NT2/D1 (cell line): Measurements from ENCODE around the gene TGM6.

Source experiments
- SUZ12 ChIP-seq: IDR thresholded peaks from 2 replicates; pipeline ENCODE4 v1.6.1; 2011; ENCODE audit not compliant: insufficient read length, insufficient read depth; ENCODE audit errors: extremely low read depth
- YY1 ChIP-seq: IDR thresholded peaks from 2 replicates; pipeline ENCODE4 v1.6.1; 2011; ENCODE audit not compliant: insufficient read length, insufficient read depth
- ZNF274 ChIP-seq: IDR thresholded peaks from 2 replicates; pipeline ENCODE4 v1.6.1; 2011; ENCODE audit warnings: mild to moderate bottlenecking, low read depth, low read length

DNA sequence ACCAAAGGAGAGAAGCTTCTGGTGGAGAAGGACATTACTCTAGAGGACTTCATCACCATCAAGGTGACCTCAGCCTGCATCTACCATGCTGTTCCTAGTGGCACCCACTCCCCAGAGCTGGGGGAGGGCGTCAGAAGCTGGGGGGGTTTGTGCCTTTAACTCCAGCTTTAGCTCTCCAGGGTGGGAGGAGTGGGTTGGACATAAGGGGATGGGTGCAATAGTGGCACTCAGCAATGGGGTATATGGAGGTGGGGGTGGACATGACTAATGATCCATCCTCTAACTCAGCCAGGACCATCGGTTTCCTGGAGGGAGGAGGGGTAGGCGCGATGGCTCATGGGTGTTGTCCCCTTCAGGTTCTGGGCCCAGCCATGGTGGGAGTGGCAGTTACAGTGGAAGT lies 49.8 kb downstream of the TGM6 start:
- no peak for TF ChIP-seq ZNF274
- TF ChIP-seq YY1 = no peak
- no peak for TF ChIP-seq SUZ12
